Keratinocyte (primary cell): Measurements from ENCODE around the gene ALDH7A1. TPM values are rescaled to one million over a fixed set of nuclear protein-coding genes. Genes with fewer than 3 reads are reported as not detected.
A peak's percentile ranks its signal among the peaks of the same experiment; 100 is the strongest.
"Not testable (repeated sequence)": the region's sequence is repeated elsewhere in the genome, so short reads cannot be mapped to it uniquely, and the experiment has no call there.

ENCODE experiments used
- DNase-seq: peaks from one replicate; pipeline ENCODE4 v3.0.0-alpha.2; 2011; ENCODE audit warnings: low read depth, missing footprints, low spot score
- FAIRE-seq: peaks from 2 replicates; lab custom pipeline; 2011; peaks lifted over from hg19 to GRCh38; lab: Jason Lieb, UNC
- H2AFZ ChIP-seq: 2 replicates; pipeline ENCODE4 v1.6.0; 2012; ENCODE audit warnings: low read length, control low read depth, inconsistent platforms; ENCODE audit not compliant: control insufficient read depth
- H3K27ac ChIP-seq: 2 replicates; pipeline ENCODE4 v1.5.1; 2011; ENCODE audit warnings: low read length; ENCODE audit not compliant: control insufficient read depth, insufficient read depth
- H3K27me3 ChIP-seq: 3 replicates; pipeline ENCODE4 v1.6.0; 2011; ENCODE audit warnings: low read length; ENCODE audit not compliant: control insufficient read depth, insufficient read depth; ENCODE audit errors: extremely low read depth
- H3K36me3 ChIP-seq, 2 experiments: 2 replicates in 1 of 2; 3 replicates in 1 of 2; pipeline ENCODE4 v1.5.1; 2011; ENCODE audit warnings: low read length in 2 of 2, mild to moderate bottlenecking in 1 of 2; ENCODE audit not compliant: control insufficient read depth in 2 of 2, insufficient read depth in 2 of 2; ENCODE audit errors: extremely low read depth in 1 of 2
- H3K4me1 ChIP-seq: 3 replicates; pipeline ENCODE4 v1.5.1; 2011; ENCODE audit warnings: low read length; ENCODE audit not compliant: control insufficient read depth, insufficient read depth; ENCODE audit errors: extremely low read depth
- H3K4me2 ChIP-seq: 3 replicates; pipeline ENCODE4 v1.6.0; 2011; ENCODE audit warnings: low read depth, low read length; ENCODE audit not compliant: control insufficient read depth, insufficient read depth; ENCODE audit errors: extremely low read depth
- H3K4me3 ChIP-seq, 3 experiments: fragments of 200-600 bp in 1 of 3; sonication (generic) in 1 of 3; 2 replicates in 2 of 3; 3 replicates in 1 of 3; pipeline ENCODE4 v1.5.1; 2011 to 2016; ENCODE audit warnings: low read length in 3 of 3, mild to moderate bottlenecking in 3 of 3, control low read depth in 2 of 3, inconsistent platforms in 1 of 3, low read depth in 1 of 3, mixed read lengths in 1 of 3, mixed run types in 1 of 3, moderate library complexity in 1 of 3; ENCODE audit not compliant: control insufficient read depth in 2 of 3, insufficient read depth in 2 of 3; ENCODE audit errors: extremely low read depth in 1 of 3
- H3K79me2 ChIP-seq: 2 replicates; pipeline ENCODE4 v1.6.0; 2012; ENCODE audit warnings: low read length; ENCODE audit not compliant: control insufficient read depth, insufficient read depth
- H3K9ac ChIP-seq: 3 replicates; pipeline ENCODE4 v1.6.0; 2011; ENCODE audit warnings: low read length; ENCODE audit not compliant: control insufficient read depth, insufficient read depth; ENCODE audit errors: extremely low read depth
- H3K9me1 ChIP-seq: 3 replicates; pipeline ENCODE4 v1.6.0; 2011; ENCODE audit warnings: low read length; ENCODE audit not compliant: control insufficient read depth, insufficient read depth; ENCODE audit errors: extremely low read depth
- H3K9me3 ChIP-seq: 2 replicates; pipeline ENCODE4 v1.5.1; 2012; ENCODE audit warnings: low read depth, low read length; ENCODE audit not compliant: control insufficient read depth
- H4K20me1 ChIP-seq: 3 replicates; pipeline ENCODE4 v1.6.0; 2011; ENCODE audit warnings: low read length; ENCODE audit not compliant: control insufficient read depth, insufficient read depth; ENCODE audit errors: extremely low read depth
- CTCF ChIP-seq, 3 experiments: IDR thresholded peaks in 1 of 3; conservative IDR thresholded peaks in 1 of 3; optimal IDR thresholded peaks in 1 of 3; 2 replicates in 2 of 3; 3 replicates in 1 of 3; pipeline versions ENCODE3 to v1.5.1; 2011; ENCODE audit warnings: low read length in 3 of 3, mild to moderate bottlenecking in 3 of 3, moderate library complexity in 2 of 3, control low read depth in 1 of 3, inconsistent platforms in 1 of 3; ENCODE audit not compliant: insufficient read depth in 2 of 3; ENCODE audit errors: extremely low read depth in 1 of 3
- EZH2 ChIP-seq: IDR thresholded peaks from one replicate; pipeline ENCODE4 v1.6.1; 2012; ENCODE audit warnings: inconsistent platforms, mild to moderate bottlenecking, low read length, moderate library complexity
- dilution Hi-C: fragments of 300-500 bp; cut with MboI; formaldehyde crosslinking; loops from one replicate; pipeline ENCODE4 v1.7.0; 2020; ENCODE audit warnings: low sequenced_read_pairs; ENCODE audit not compliant: extremely low pct_ligation_motif_present
- polyA plus RNA-seq, 5 experiments: library from polyadenylated mRNA; depleted of rRNA in 3 of 5; stranded (reverse) in 3 of 5; stranded (forward) in 1 of 5; unstranded in 1 of 5; fragments of >200 nt; gene quantifications; 1 replicate in 1 of 5; 2 replicates in 3 of 5; 3 replicates in 1 of 5; pipeline versions ENCODE4 v1.2.1 to v1.2.3, GENCODE V29; 2011 to 2012; ENCODE audit warnings: missing spikeins in 2 of 5, low read depth in 1 of 5, low replicate concordance in 1 of 5

ALDH7A1 gene
- polyA plus RNA-seq, 1 donor (not counting 4 experiments of a cell fraction or from before 2014, with no cell fraction given) = 183 TPM

DNA sequence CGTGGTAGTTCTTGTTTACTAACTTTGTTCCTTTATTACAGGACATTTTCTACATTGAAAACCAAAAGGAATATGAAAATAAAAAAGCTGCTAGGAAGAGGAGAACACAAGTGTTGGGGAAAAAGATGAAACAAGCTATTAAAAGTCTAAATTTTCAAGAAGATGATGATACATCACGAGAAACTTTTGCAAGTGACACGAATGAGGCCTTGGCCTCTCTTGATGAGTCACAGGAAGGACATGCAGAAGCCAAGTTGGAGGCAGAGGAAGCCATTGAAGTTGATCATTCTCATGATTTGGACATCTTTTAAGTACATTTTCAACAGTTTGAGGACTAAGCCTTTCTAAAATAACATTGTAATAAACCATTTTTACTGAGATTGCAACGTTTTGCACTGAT is 29.5 kb upstream of the ALDH7A1 start:
- H3K9me3 ChIP-seq = no peaks in the 10 kb centered on the region
- FAIRE-seq (peak; percentile 49), DNase-seq (no peak)
- H3K4me2 ChIP-seq = peak overlapping the region; percentile 5
- H3K4me1 ChIP-seq = peaks cover 7% of the 10 kb centered on the region
- H3K36me3 ChIP-seq = peaks cover 1 to 9% of the 10 kb centered on the region in 2 experiments
- H3K79me2 ChIP-seq = peaks cover 3% of the 10 kb centered on the region
- H3K27me3 ChIP-seq = no peaks in the 10 kb centered on the region
- TF ChIP-seq CTCF (optimal IDR thresholded peaks at IDR 0.05 in 1 of 3, IDR thresholded peaks at IDR 0.05 in 1 of 3, conservative IDR thresholded peaks at IDR 0.05 in 1 of 3; ENCODE audit: extremely low read depth in 1 of 3, insufficient read depth in 2 of 3, low read length in 3 of 3) = no peak
- no peak for TF ChIP-seq EZH2
- H3K9ac ChIP-seq = no peak overlapping the region
- no peak overlapping the region for H3K4me3 ChIP-seq
- no peak overlapping the region for H2AFZ ChIP-seq
- no peaks in the 10 kb centered on the region for H3K9me1 ChIP-seq
- no peaks in the 10 kb centered on the region for H4K20me1 ChIP-seq
- dilution Hi-C loops = no loop called here
- peak overlapping the region; percentile 20 for H3K27ac ChIP-seq

DNA sequence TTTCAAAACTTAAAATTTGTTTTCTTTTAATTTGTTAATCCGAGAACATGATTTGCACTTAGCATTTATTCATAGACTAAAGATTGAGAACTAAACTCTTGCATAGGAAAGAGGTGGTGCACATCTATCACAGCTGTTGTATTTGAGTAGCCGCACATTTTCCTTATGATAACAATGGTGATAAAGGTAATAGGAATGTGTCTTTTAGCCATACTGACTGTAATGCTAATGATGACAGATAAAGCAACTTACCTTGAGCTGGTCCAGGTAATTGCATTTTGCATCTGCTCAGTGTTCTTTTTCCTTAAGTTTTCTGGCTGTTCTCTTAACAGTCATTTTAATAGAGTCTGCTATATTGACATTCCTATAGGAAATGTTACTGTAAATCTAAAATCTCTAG is 24.8 kb upstream of the ALDH7A1 start:
- H3K9me3 ChIP-seq = no peaks in the 10 kb centered on the region
- peaks cover 3% of the 10 kb centered on the region for H4K20me1 ChIP-seq
- no peak overlapping the region for H3K4me2 ChIP-seq
- TF ChIP-seq EZH2 = no peak
- TF ChIP-seq CTCF (optimal IDR thresholded peaks at IDR 0.05 in 1 of 3, IDR thresholded peaks at IDR 0.05 in 1 of 3, conservative IDR thresholded peaks at IDR 0.05 in 1 of 3; ENCODE audit: extremely low read depth in 1 of 3, insufficient read depth in 2 of 3, low read length in 3 of 3) = no peak
- DNase-seq = no peak
- H3K79me2 ChIP-seq = peaks cover 27% of the 10 kb centered on the region
- H3K4me1 ChIP-seq = peaks cover 7% of the 10 kb centered on the region
- H3K9ac ChIP-seq = no peak overlapping the region
- no peaks in the 10 kb centered on the region for H3K9me1 ChIP-seq
- no peaks in the 10 kb centered on the region for H3K27me3 ChIP-seq
- FAIRE-seq = no peak
- no peak overlapping the region for H3K4me3 ChIP-seq
- H3K36me3 ChIP-seq = peaks cover 6 to 11% of the 10 kb centered on the region in 2 experiments
- H3K27ac ChIP-seq = peak overlapping the region; percentile 10
- dilution Hi-C loops = no loop called here
- no peak overlapping the region for H2AFZ ChIP-seq

GRCh38 chr5:126617603-126618002 is 22.6 kb upstream of the ALDH7A1 start:
- H2AFZ ChIP-seq, H3K36me3 ChIP-seq, FAIRE-seq, H3K9ac ChIP-seq, H3K27me3 ChIP-seq, H4K20me1 ChIP-seq, dilution Hi-C loops, DNase-seq, H3K4me2 ChIP-seq, H3K27ac ChIP-seq, H3K9me1 ChIP-seq, H3K9me3 ChIP-seq, H3K4me1 ChIP-seq, H3K4me3 ChIP-seq: not testable (repeated sequence)
- peaks cover 46% of the 10 kb centered on the region for H3K79me2 ChIP-seq
